Panc1 (cell line): ENCODE data around the gene PHKG2. TPM values are rescaled to one million over a fixed set of nuclear protein-coding genes. Genes with fewer than 3 reads are reported as not detected.

Source experiments
- ATAC-seq: fragments of 200-7000 bp; cut with Tn5 transposase; 2 replicates; pipeline ENCODE4 v1.9.1; 2020; ENCODE audit warnings: mild to moderate bottlenecking, moderate library complexity
- BruUV-seq: library from RNA; stranded (reverse); fragments of 400-500 nt; replicated peaks from 2 replicates; lab custom pipeline; 2021; lab: Mats Ljungman, UMichigan
- CTCF ChIA-PET: fragments of 300-600 bp; sonication (Branson Sonifier 250); formaldehyde crosslinking; loops from one replicate; lab custom pipeline; 2022; ENCODE audit warnings: antibody characterized with exemption; lab: Charles Lee
- POLR2A ChIA-PET: fragments of 300-600 bp; sonication (Branson Sonifier 250); formaldehyde crosslinking; loops from one replicate; lab custom pipeline; 2022; ENCODE audit warnings: antibody characterized with exemption; lab: Charles Lee
- DNase-seq: peaks from one replicate; pipeline ENCODE4 v3.0.0-alpha.2; 2010; ENCODE audit warnings: low read depth, low spot score
- H3K27ac ChIP-seq: 2 replicates; pipeline ENCODE4 v1.5.1; 2011; ENCODE audit warnings: mild to moderate bottlenecking, low read length, inconsistent platforms
- H3K27me3 ChIP-seq: fragments of 200-500 bp; sonication (Bioruptor generic); 2 replicates; pipeline ENCODE4 v1.6.0; 2014; ENCODE audit warnings: low read length, inconsistent platforms; ENCODE audit not compliant: control insufficient read depth, insufficient read depth
- H3K36me3 ChIP-seq: fragments of 200-500 bp; sonication (Bioruptor generic); 2 replicates; pipeline ENCODE4 v1.5.1; 2014; ENCODE audit warnings: inconsistent platforms, mild to moderate bottlenecking, low read length, moderate library complexity; ENCODE audit not compliant: control insufficient read depth, insufficient read depth
- H3K4me1 ChIP-seq: 2 replicates; pipeline ENCODE4 v1.5.1; 2011; ENCODE audit warnings: inconsistent platforms, mild to moderate bottlenecking, low read length, moderate library complexity; ENCODE audit not compliant: control insufficient read depth, insufficient read depth
- H3K4me3 ChIP-seq, 2 experiments: 2 replicates each; pipeline ENCODE4 v1.5.1; 2011 to 2012; ENCODE audit warnings: low read depth in 2 of 2, low read length in 2 of 2, mild to moderate bottlenecking in 2 of 2, inconsistent platforms in 1 of 2, moderate library complexity in 1 of 2
- H3K9me3 ChIP-seq: fragments of 200-500 bp; sonication (Bioruptor generic); 2 replicates; pipeline ENCODE4 v1.5.1; 2014; ENCODE audit warnings: low read depth, mild to moderate bottlenecking, inconsistent platforms, low read length, moderate library complexity; ENCODE audit not compliant: control insufficient read depth, insufficient read depth
- CTCF ChIP-seq: fragments of 450-650 bp; IDR thresholded peaks from 2 replicates; pipeline ENCODE4 v1.5.1; 2017; ENCODE audit warnings: mild to moderate bottlenecking
- POLR2AphosphoS5 ChIP-seq: IDR thresholded peaks from 2 replicates; pipeline ENCODE4 v1.6.1; 2012; ENCODE audit warnings: mild to moderate bottlenecking, low read depth, low read length, moderate library complexity
- REST ChIP-seq, 2 experiments: IDR thresholded peaks; 2 replicates each; pipeline ENCODE4 v1.6.1; 2011 to 2012; ENCODE audit warnings: low read depth in 2 of 2, control low read depth in 1 of 2, low read length in 1 of 2, mild to moderate bottlenecking in 1 of 2, moderate library complexity in 1 of 2; ENCODE audit not compliant: insufficient read depth in 1 of 2
- SIN3A ChIP-seq: IDR thresholded peaks from 2 replicates; pipeline ENCODE4 v1.6.1; 2012; ENCODE audit warnings: low read depth, mild to moderate bottlenecking, low read length, moderate library complexity, borderline replicate concordance; ENCODE audit not compliant: insufficient read depth
- TCF7L2 ChIP-seq: IDR thresholded peaks from 2 replicates; pipeline ENCODE4 v1.6.1; 2011; ENCODE audit warnings: mild to moderate bottlenecking, low read depth, low read length, inconsistent platforms
- in situ Hi-C: cut with HindIII; loops from 2 replicates; pipeline ENCODE4 v1.10.0; 2016; ENCODE audit warnings: low sequenced_read_pairs, low pct_unique_long_range_greater_than_20kb
- intact Hi-C: fragments of 100-400 bp; cut with micrococcal nuclease; formaldehyde crosslinking; loops from one replicate; pipeline ENCODE4 v1.10.0; 2022; ENCODE audit not compliant: unreplicated experiment
- total RNA-seq: library from RNA; stranded (reverse); gene quantifications from one replicate; pipeline ENCODE4 v1.2.1, GENCODE V29; 2021; ENCODE audit not compliant: unreplicated experiment

Gene PHKG2
- total RNA-seq, 1 experiment from 2014 or later = 43.1 TPM

GRCh38 chr16:30760577-30761426, 12.6 kb downstream of the PHKG2 start:
- ChIA-PET CTCF (interaction anchor here (0.5 kb wide), 1 partner anchor 141 kb away, joined by 5 read pairs; no protein-coding TSS in a partner anchor), POLR2A (interaction anchor here (1.0 kb wide), 1 partner anchor 26 kb away, joined by 3 read pairs; no protein-coding TSS in a partner anchor)
- no peak; the same call in 1 of the 2 replicates for ATAC-seq
- no peak for DNase-seq
- peak overlapping the region; percentile 98 for H3K4me3 ChIP-seq
- intact Hi-C loops = no loop called here
- no peaks in the 10 kb centered on the region for H3K27me3 ChIP-seq
- in situ Hi-C loops = no loop called here
- H3K36me3 ChIP-seq = peaks cover 22% of the 10 kb centered on the region
- peaks cover 25% of the 10 kb centered on the region for H3K4me1 ChIP-seq
- no TSS peak for BruUV-seq
- peak overlapping the region; percentile 72 for H3K27ac ChIP-seq
- TF ChIP-seq TCF7L2 (no peak), POLR2AphosphoS5 (no peak; the same call in 1 of the 2 replicates), REST (IDR thresholded peaks at IDR 0.05; ENCODE audit: insufficient read depth in 1 of 2, low read depth in 2 of 2, low read length in 1 of 2) (no peak), SIN3A (no peak), CTCF (no peak)
- no peaks in the 10 kb centered on the region for H3K9me3 ChIP-seq

GRCh38 chr16:30761427-30761927, 13.3 kb downstream of the PHKG2 start:
- no TSS peak for BruUV-seq
- TF ChIP-seq POLR2AphosphoS5 (no peak; the same call in 1 of the 2 replicates), REST (IDR thresholded peaks at IDR 0.05; ENCODE audit: insufficient read depth in 1 of 2, low read depth in 2 of 2, low read length in 1 of 2) (no peak), SIN3A (no peak), TCF7L2 (no peak), CTCF (no peak)
- CTCF ChIA-PET = no interaction called here
- peak overlapping the region; percentile 72; the same call in 1 of the 2 replicates for H3K27ac ChIP-seq
- intact Hi-C loops = no loop called here
- DNase-seq (no peak), ATAC-seq (peak; percentile 67)
- peaks cover 25% of the 10 kb centered on the region for H3K4me1 ChIP-seq
- peaks cover 22% of the 10 kb centered on the region for H3K36me3 ChIP-seq
- H3K27me3 ChIP-seq = no peaks in the 10 kb centered on the region
- no peaks in the 10 kb centered on the region for H3K9me3 ChIP-seq
- POLR2A ChIA-PET = no interaction called here
- H3K4me3 ChIP-seq = peak overlapping the region; percentile 98
- in situ Hi-C loops = no loop called here
